Measurements from ENCODE around the gene SLC17A7. TPM values are rescaled to one million over a fixed set of nuclear protein-coding genes. Genes with fewer than 3 reads are reported as not detected.

Gene SLC17A7
- total RNA-seq, 1 experiment from 2014 or later, result 0.13 TPM

Small RNA genes within 50 kb of the gene (small RNA-seq; reads per million reads assigned to genes)
- gene SNORD32A (not detected), gene SNORD33 (not detected), gene SNORD34 (not detected), gene SNORD35A (not detected)

Other genes with a start within 250 kb of the SLC17A7 start
- gene SLC6A16, start 116.3 kb downstream of the SLC17A7 start, total RNA-seq (2014; rRNA removed; shearing (Covaris generic)), result 0.26 TPM in 1 of 2 replicates, not detected in the other
- gene CD37, start 106.1 kb downstream of the SLC17A7 start, total RNA-seq (2014; rRNA removed; shearing (Covaris generic)), result not detected in 2 replicates
- gene TEAD2, start 79.1 kb downstream of the SLC17A7 start, total RNA-seq (2014; rRNA removed; shearing (Covaris generic)), result 27.2 and 28.6 TPM in 2 replicates
- gene DKKL1, start 77.7 kb downstream of the SLC17A7 start, total RNA-seq (2014; rRNA removed; shearing (Covaris generic)), result 0.18 and 0.53 TPM in 2 replicates
- gene KASH5, start 53.3 kb downstream of the SLC17A7 start, total RNA-seq (2014; rRNA removed; shearing (Covaris generic)), result not detected in 2 replicates
- not detected in 2 replicates for gene PTH2, start 18.1 kb downstream of the SLC17A7 start, total RNA-seq (2014; rRNA removed; shearing (Covaris generic))
- not detected in 2 replicates for gene GFY, start 16.1 kb downstream of the SLC17A7 start, total RNA-seq (2014; rRNA removed; shearing (Covaris generic))
- gene PIH1D1, start 10.3 kb upstream of the SLC17A7 start, total RNA-seq (2014; rRNA removed; shearing (Covaris generic)), result 337 and 351 TPM in 2 replicates
- 214 and 224 TPM in 2 replicates for gene ALDH16A1, start 11.7 kb upstream of the SLC17A7 start, total RNA-seq (2014; rRNA removed; shearing (Covaris generic))
- 1.6 and 2.1 TPM in 2 replicates for gene FLT3LG, start 32.7 kb upstream of the SLC17A7 start, total RNA-seq (2014; rRNA removed; shearing (Covaris generic))
- gene RPL13A, start 46.1 kb upstream of the SLC17A7 start, total RNA-seq (2014; rRNA removed; shearing (Covaris generic)), result 7,406 and 7,983 TPM in 2 replicates
- gene RPS11, start 54.9 kb upstream of the SLC17A7 start, total RNA-seq (2014; rRNA removed; shearing (Covaris generic)), result 5,724 and 5,984 TPM in 2 replicates
- gene FCGRT, start 71.1 kb upstream of the SLC17A7 start, total RNA-seq (2014; rRNA removed; shearing (Covaris generic)), result 150 and 176 TPM in 2 replicates
- gene RCN3, start 86.5 kb upstream of the SLC17A7 start, total RNA-seq (2014; rRNA removed; shearing (Covaris generic)), result 17.6 and 25.6 TPM in 2 replicates
- gene NOSIP, start 139.0 kb upstream of the SLC17A7 start, total RNA-seq (2014; rRNA removed; shearing (Covaris generic)), result 247 and 262 TPM in 2 replicates
- gene PRRG2, start 139.8 kb upstream of the SLC17A7 start, total RNA-seq (2014; rRNA removed; shearing (Covaris generic)), result 25.8 and 26.3 TPM in 2 replicates
- 15.0 and 15.3 TPM in 2 replicates for gene PRR12, start 149.7 kb upstream of the SLC17A7 start, total RNA-seq (2014; rRNA removed; shearing (Covaris generic))
- 33.1 and 45.2 TPM in 2 replicates for gene RRAS, start 198.6 kb upstream of the SLC17A7 start, total RNA-seq (2014; rRNA removed; shearing (Covaris generic))
- 58.6 and 67.6 TPM in 2 replicates for gene SCAF1, start 200.7 kb upstream of the SLC17A7 start, total RNA-seq (2014; rRNA removed; shearing (Covaris generic))
- gene IRF3, start 224.3 kb upstream of the SLC17A7 start, total RNA-seq (2014; rRNA removed; shearing (Covaris generic)), result 380 and 432 TPM in 2 replicates
- 78.2 and 100 TPM in 2 replicates for gene BCL2L12, start 224.4 kb upstream of the SLC17A7 start, total RNA-seq (2014; rRNA removed; shearing (Covaris generic))
- gene PRMT1, start 235.7 kb upstream of the SLC17A7 start, total RNA-seq (2014; rRNA removed; shearing (Covaris generic)), result 922 and 995 TPM in 2 replicates
- gene ADM5, start 248.1 kb upstream of the SLC17A7 start, total RNA-seq (2014; rRNA removed; shearing (Covaris generic)), result 9.2 and 10.0 TPM in 2 replicates
- 0.47 and 1.4 TPM in 2 replicates for gene CPT1C, start 249.6 kb upstream of the SLC17A7 start, total RNA-seq (2014; rRNA removed; shearing (Covaris generic))

All from HT-29 (cell line).